PC-3 (cell line): ENCODE results near the gene SDK1.

Source experiments
- CTCF ChIP-seq: fragments of 300-600 bp; sonication (generic); conservative IDR thresholded peaks from 2 replicates; pipeline ENCODE4 v1.5.1; 2017; ENCODE audit warnings: antibody characterized with exemption, low read depth, mild to moderate bottlenecking, low read length
- EZH2 ChIP-seq: fragments of 300-600 bp; sonication (generic); IDR thresholded peaks from one replicate; pipeline ENCODE4 v1.6.1; 2017; ENCODE audit warnings: antibody characterized with exemption, mild to moderate bottlenecking, low read length; ENCODE audit not compliant: unreplicated experiment

GRCh38 chr7:4188651-4189050, 887.6 kb downstream of the SDK1 start:
- no peak for TF ChIP-seq CTCF
- no peak for TF ChIP-seq EZH2
